ENCODE results near the gene SNAI1. TPM values are rescaled to one million over a fixed set of nuclear protein-coding genes. Genes with fewer than 3 reads are reported as not detected.

Gene SNAI1
- total RNA-seq, 1 donor from 2014 or later, result 13.4 TPM

DNA sequence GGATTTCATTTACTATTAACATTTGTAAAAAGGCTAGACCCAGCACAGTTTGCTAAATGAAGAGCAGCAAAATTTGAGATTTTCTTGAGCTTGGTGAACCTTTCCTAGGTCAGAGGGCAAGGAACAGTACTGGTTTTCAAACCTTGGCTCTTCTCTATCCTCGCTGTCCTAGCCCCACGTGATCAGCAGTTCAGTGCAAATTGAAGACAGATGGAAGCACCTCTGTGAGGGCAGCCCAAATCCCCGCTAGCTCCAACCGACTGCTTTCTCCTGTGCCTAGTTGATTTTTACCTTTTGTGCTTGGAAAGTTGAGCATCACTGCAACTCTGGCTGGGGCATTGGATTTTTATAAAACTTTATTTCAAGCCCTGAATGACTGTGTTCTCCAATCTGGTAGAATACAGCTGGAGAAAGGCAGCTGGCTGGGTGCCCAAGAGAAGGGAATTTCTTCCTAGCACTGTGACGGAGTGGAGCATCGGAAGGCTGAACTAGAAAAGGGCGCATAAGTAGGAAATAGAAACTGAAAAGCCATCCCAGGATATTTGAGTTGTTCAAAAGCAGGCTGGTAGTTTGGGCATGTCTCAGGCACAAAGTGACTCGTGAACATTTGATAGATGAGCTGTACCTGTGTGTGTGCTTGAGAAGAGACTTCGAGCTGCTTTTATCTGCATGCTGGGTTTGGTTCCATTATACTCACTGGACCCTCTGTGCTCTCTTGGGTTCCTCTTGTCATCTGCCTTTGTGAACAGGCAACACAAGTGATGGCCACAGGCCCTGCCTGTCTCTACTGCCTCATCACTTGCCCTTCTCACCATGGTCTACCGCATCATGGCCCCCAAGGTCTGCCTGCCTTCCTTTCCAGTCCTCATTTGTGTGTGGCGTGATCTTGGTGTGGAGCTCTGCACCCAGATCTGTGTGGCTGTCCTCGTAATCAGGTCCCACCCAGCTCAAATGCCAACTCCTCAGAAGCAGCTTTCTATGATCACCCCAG is 44.3 kb upstream of the SNAI1 start:
- Mint-ChIP-seq H3K9me3 (ENCODE audit: unreplicated experiment) (no peaks in the 10 kb centered on the region), H3K27ac (ENCODE audit: unreplicated experiment) (peak overlapping the region; percentile 74), H3K4me3 (ENCODE audit: unreplicated experiment) (peak overlapping the region; percentile 95), H3K27me3 (ENCODE audit: unreplicated experiment) (no peaks in the 10 kb centered on the region), H3K36me3 (ENCODE audit: unreplicated experiment) (peaks cover 14% of the 10 kb centered on the region), H3K4me1 (ENCODE audit: unreplicated experiment) (peaks cover 37% of the 10 kb centered on the region)
- DNase-seq (ENCODE audit: extremely low spot score, unreplicated experiment), result no peak
- TF ChIP-seq, protein P1, sequence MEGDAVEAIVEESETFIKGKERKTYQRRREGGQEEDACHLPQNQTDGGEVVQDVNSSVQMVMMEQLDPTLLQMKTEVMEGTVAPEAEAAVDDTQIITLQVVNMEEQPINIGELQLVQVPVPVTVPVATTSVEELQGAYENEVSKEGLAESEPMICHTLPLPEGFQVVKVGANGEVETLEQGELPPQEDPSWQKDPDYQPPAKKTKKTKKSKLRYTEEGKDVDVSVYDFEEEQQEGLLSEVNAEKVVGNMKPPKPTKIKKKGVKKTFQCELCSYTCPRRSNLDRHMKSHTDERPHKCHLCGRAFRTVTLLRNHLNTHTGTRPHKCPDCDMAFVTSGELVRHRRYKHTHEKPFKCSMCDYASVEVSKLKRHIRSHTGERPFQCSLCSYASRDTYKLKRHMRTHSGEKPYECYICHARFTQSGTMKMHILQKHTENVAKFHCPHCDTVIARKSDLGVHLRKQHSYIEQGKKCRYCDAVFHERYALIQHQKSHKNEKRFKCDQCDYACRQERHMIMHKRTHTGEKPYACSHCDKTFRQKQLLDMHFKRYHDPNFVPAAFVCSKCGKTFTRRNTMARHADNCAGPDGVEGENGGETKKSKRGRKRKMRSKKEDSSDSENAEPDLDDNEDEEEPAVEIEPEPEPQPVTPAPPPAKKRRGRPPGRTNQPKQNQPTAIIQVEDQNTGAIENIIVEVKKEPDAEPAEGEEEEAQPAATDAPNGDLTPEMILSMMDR (IDR thresholded peaks at IDR 0.05), result no peak

DNA sequence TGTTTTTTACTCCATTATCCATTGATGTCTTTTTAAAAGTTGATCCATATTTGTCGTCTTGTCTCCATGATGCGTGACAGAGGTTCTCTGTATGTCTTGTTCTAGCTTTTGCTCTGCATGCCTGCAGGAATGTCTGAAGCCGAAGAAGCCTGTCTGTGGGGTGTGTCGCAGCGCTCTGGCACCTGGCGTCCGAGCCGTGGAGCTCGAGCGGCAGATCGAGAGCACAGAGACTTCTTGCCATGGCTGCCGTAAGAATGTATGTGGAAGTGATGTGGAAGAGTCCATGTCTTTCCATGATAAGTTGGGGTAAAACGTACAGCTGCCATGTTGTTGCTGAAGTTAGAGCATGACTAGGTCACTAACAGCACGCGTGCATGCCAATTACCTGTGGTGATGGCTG is 41.3 kb upstream of the SNAI1 start:
- Mint-ChIP-seq H3K4me3 (ENCODE audit: unreplicated experiment) (no peak overlapping the region), H3K27ac (ENCODE audit: unreplicated experiment) (no peak overlapping the region), H3K9me3 (ENCODE audit: unreplicated experiment) (no peaks in the 10 kb centered on the region), H3K27me3 (ENCODE audit: unreplicated experiment) (no peaks in the 10 kb centered on the region), H3K36me3 (ENCODE audit: unreplicated experiment) (peaks cover 20% of the 10 kb centered on the region), H3K4me1 (ENCODE audit: unreplicated experiment) (peaks cover 33% of the 10 kb centered on the region)
- DNase-seq (ENCODE audit: extremely low spot score, unreplicated experiment), result no peak
- TF ChIP-seq, protein P1 (IDR thresholded peaks at IDR 0.05), result no peak

DNA sequence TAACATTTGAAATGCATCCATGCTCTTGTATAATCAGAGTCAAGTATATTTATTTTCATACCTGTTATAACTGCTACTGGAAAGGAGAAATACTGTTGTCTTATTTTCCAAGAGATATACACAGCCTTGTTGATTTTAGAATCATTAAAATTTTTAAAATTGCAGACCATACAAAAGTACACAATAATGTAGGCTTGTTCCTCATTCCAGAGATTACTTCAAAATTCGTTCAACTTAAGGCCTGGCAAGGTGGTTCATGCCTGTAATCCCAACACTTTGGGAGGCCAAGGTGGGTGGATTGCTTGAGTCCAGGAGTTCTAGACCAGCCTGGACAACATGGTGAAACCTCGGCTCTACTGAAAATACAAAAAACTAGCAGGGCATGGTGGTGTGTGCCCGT is 40.5 kb upstream of the SNAI1 start:
- Mint-ChIP-seq H3K4me1 (ENCODE audit: unreplicated experiment) (peaks cover 28% of the 10 kb centered on the region), H3K27me3 (ENCODE audit: unreplicated experiment) (no peaks in the 10 kb centered on the region), H3K9me3 (ENCODE audit: unreplicated experiment) (no peaks in the 10 kb centered on the region), H3K36me3 (ENCODE audit: unreplicated experiment) (peaks cover 25% of the 10 kb centered on the region), H3K4me3 (ENCODE audit: unreplicated experiment) (no peak overlapping the region), H3K27ac (ENCODE audit: unreplicated experiment) (no peak overlapping the region)
- TF ChIP-seq, protein P1 (IDR thresholded peaks at IDR 0.05), result no peak
- no peak for DNase-seq (ENCODE audit: extremely low spot score, unreplicated experiment)

DNA sequence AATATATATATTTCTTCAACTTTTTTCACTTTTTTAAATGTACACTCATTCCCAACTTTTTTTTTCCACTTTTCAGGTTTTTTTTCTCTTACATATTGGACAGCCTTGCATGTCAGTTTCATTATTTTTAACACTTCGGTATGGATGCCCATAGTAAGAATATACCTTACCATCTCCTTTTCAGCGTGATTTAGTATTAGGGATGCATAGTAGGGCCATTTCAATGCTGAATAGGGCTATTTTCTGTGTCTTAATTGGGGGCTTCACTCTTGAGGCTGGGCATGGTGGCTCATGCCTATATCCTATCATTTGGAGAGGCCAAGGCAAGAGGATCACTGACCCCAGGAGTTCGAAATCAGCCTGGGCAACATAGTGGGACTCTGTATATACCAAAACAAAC is 39.8 kb upstream of the SNAI1 start:
- TF ChIP-seq, protein P1 (IDR thresholded peaks at IDR 0.05), result no peak
- H3K4me3 Mint-ChIP-seq (ENCODE audit: unreplicated experiment), result no peak overlapping the region
- no peak overlapping the region for H3K27ac Mint-ChIP-seq (ENCODE audit: unreplicated experiment)
- H3K27me3 Mint-ChIP-seq (ENCODE audit: unreplicated experiment), result no peaks in the 10 kb centered on the region
- H3K36me3 Mint-ChIP-seq (ENCODE audit: unreplicated experiment), result peaks cover 27% of the 10 kb centered on the region
- no peak for DNase-seq (ENCODE audit: extremely low spot score, unreplicated experiment)
- no peaks in the 10 kb centered on the region for H3K9me3 Mint-ChIP-seq (ENCODE audit: unreplicated experiment)
- peaks cover 26% of the 10 kb centered on the region for H3K4me1 Mint-ChIP-seq (ENCODE audit: unreplicated experiment)

DNA sequence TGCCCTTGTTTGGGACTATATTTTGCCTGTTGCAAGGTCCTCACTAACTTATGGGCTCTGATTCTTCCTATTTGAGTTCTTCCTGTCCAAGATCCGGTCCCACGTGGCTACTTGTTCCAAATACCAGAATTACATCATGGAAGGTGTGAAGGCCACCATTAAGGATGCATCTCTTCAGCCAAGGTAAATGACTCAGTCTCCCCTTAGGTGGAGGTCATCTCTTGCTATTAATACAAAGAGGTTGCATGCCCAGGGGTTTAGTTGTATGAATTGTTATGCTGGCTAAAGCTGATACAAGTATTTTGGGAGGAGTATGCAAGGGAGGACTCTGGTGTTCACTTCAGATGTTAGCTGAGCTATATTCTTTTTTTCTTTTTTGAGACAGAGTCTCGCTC is 37.5 kb upstream of the SNAI1 start:
- TF ChIP-seq, protein P1 (IDR thresholded peaks at IDR 0.05), result no peak
- H3K36me3 Mint-ChIP-seq (ENCODE audit: unreplicated experiment), result peaks cover 38% of the 10 kb centered on the region
- no peaks in the 10 kb centered on the region for H3K9me3 Mint-ChIP-seq (ENCODE audit: unreplicated experiment)
- H3K27me3 Mint-ChIP-seq (ENCODE audit: unreplicated experiment), result no peaks in the 10 kb centered on the region
- no peak for DNase-seq (ENCODE audit: extremely low spot score, unreplicated experiment)
- no peak overlapping the region for H3K4me3 Mint-ChIP-seq (ENCODE audit: unreplicated experiment)
- no peak overlapping the region for H3K27ac Mint-ChIP-seq (ENCODE audit: unreplicated experiment)
- H3K4me1 Mint-ChIP-seq (ENCODE audit: unreplicated experiment), result peaks cover 26% of the 10 kb centered on the region

All from osteocyte (in vitro differentiated cells).